Naive B cell (primary cell): ENCODE results near the gene TMEM18. TPM values are rescaled to one million over a fixed set of nuclear protein-coding genes. Genes with fewer than 3 reads are reported as not detected.

Experiments
- ATAC-seq, 2 donors: fragments of 150-1000 bp; cut with Tn5 transposase; 2 replicates each; pipeline ENCODE4 v1.10.0; 2021; ENCODE audit warnings: low read depth in 2 of 2, mild to moderate bottlenecking in 2 of 2, moderate library complexity in 2 of 2
- DNase-seq: peaks from one replicate; pipeline ENCODE4 v3.0.0; 2022
- H3K27ac Mint-ChIP-seq, 6 donors: one replicate each; pipeline ENCODE4 v1.8.0; 2020 to 2022; ENCODE audit warnings: mild to moderate bottlenecking in 6 of 6, mixed read lengths in 6 of 6, moderate library complexity in 5 of 6, inconsistent platforms in 2 of 6
- H3K27me3 Mint-ChIP-seq, 3 donors: one replicate each; pipeline ENCODE4 v1.8.0; 2021 to 2022; ENCODE audit warnings: mixed read lengths in 3 of 3, mild to moderate bottlenecking in 1 of 3
- H3K36me3 Mint-ChIP-seq, 2 donors: one replicate each; pipeline ENCODE4 v1.8.0; 2020 to 2022; ENCODE audit warnings: mixed read lengths in 2 of 2, inconsistent platforms in 1 of 2, mild to moderate bottlenecking in 1 of 2
- H3K4me1 Mint-ChIP-seq, 3 donors: one replicate each; pipeline ENCODE4 v1.8.0; 2020 to 2022; ENCODE audit warnings: mixed read lengths in 3 of 3, inconsistent platforms in 1 of 3, mild to moderate bottlenecking in 1 of 3, moderate library complexity in 1 of 3
- H3K4me3 Mint-ChIP-seq, 8 donors: one replicate each; pipeline ENCODE4 v1.8.0; 2020 to 2022; ENCODE audit warnings: mild to moderate bottlenecking in 8 of 8, mixed read lengths in 8 of 8, moderate library complexity in 8 of 8, inconsistent platforms in 2 of 8
- H3K9me3 Mint-ChIP-seq, 7 donors: one replicate each; pipeline ENCODE4 v1.8.0; 2020 to 2022; ENCODE audit warnings: mixed read lengths in 7 of 7, mild to moderate bottlenecking in 5 of 7, inconsistent platforms in 2 of 7, moderate library complexity in 1 of 7
- polyA plus RNA-seq, 6 donors: library from polyadenylated mRNA; unstranded; fragments of 300-500 nt; fragmentation: Illumina TruSeq; gene quantifications; one replicate each; pipeline ENCODE4 v1.2.3, GENCODE V29; 2021; ENCODE audit warnings: low read depth in 6 of 6

The TMEM18 gene
- polyA plus RNA-seq, 6 donors from 2014 or later = 22.2 to 40.5 (median 25.3) TPM

DNA sequence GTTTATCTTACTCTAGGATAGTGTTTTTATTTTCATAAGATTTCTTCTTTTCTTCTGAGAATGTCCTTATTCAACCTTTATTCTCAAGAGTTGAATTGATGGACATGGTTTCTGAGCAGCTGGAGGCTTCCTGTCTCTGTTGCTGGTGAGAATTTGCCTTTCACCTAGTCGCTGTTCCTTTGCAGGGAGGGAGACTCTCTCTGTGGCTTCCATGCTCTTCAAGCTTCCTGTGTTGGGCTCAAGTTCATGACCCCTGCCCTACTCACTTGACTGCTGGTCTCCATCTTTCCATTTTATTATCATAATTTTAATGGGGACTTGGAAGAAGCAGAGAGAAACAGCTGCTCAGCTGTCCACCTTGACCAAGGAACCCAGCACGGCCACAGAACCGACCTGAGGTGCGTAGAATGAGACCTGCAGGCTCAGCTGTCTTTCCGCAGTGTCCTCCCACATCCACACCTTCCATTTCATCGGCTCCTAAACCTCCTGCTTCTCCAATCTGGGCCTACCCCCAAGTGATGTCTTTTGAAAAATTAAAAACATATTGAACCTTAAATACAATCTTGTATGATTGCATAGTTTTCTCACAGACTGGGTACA, 24.2 kb downstream of the TMEM18 start:
- Mint-ChIP-seq H3K9me3 (peaks cover 0 to 1% (median 0%) of the 10 kb centered on the region in 7 donors), H3K27ac (peak overlapping the region in 1 of 6 donors; percentile 66), H3K27me3 (peaks cover 5 to 7% (median 5%) of the 10 kb centered on the region in 3 donors), H3K4me1 (no peaks in the 10 kb centered on the region), H3K36me3 (no peaks in the 10 kb centered on the region), H3K4me3 (no peak overlapping the region)
- DNase-seq = no peak
- no peak for ATAC-seq

DNA sequence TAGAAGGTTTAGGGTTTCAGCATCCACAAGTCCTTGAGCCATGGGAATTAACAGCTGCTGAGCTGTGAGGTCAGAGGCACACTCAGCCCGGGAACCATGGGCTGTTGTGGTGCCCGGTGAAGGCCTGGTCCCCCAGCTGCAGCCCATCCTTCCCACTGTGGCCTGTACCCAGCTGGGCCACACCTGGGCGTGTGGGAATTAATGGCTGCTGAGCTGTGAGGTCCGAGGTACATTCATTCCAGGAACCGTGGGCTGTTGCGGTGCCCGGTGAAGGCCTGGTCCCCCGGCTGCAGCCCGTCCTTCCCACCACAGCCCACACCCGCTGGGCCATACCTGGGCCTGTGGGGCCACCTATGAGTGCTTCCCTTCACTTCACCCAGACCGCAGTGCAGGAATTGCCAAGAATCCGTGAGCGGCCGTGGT, 25.2 kb downstream of the TMEM18 start:
- DNase-seq (no peak), ATAC-seq (no peak)
- Mint-ChIP-seq H3K27ac (no peak overlapping the region), H3K4me3 (no peak overlapping the region), H3K27me3 (peaks cover 5 to 14% (median 10%) of the 10 kb centered on the region in 3 donors), H3K9me3 (peaks cover 0 to 1% (median 0%) of the 10 kb centered on the region in 7 donors), H3K4me1 (no peaks in the 10 kb centered on the region), H3K36me3 (no peaks in the 10 kb centered on the region)

DNA sequence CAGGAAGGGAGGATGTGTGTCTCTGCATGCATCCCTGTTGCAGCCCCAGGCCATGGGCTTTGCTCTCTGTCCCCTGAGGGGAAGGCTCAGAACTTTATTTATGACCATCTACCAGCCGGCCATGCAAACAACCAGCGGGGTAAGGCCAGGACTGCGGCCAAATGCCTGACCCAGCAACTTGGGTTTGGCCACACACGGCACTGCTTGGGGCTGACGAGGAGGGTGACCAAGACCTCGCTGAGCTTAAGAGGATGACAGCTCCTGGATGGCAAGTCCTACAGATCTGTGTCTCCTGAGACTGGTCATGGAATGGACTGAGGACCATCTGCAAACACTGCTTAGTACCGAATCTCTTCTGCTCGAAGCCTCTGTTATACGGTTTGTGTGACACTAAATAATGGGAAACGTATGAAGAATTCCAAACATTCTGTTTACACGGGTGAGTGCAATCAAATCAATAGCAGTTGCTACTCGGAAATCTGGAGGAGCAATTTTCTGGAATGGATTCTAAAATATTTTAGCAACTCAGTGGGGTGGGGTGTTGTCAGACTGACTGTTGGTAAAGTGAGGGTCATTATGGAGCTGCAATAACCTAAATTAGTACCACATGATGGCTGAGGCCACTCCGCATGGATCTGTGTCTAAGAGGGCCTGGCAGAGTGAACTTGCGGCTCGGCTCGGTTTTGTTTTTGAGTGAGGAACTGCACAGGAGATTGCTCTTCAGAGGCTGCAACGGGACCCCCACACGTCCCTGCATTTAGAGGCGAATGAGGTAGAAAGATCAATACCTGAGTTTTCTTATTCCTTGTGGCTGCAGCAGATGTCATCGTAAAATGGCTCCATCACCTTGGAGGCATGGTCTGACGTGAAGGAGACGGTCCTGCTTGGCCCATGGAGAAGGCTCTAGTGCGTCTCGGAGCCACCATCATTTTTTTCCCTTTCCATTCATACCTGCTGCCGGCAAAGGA, 26.6 kb downstream of the TMEM18 start:
- DNase-seq (no peak), ATAC-seq (no peak)
- H3K27me3 Mint-ChIP-seq = peaks cover 13 to 22% (median 16%) of the 10 kb centered on the region in 3 donors
- H3K9me3 Mint-ChIP-seq = peaks cover 0 to 1% (median 0%) of the 10 kb centered on the region in 7 donors
- H3K4me3 Mint-ChIP-seq = no peak overlapping the region
- H3K27ac Mint-ChIP-seq = peak overlapping the region in 1 of 6 donors; percentile 54
- H3K4me1 Mint-ChIP-seq = no peaks in the 10 kb centered on the region
- no peaks in the 10 kb centered on the region for H3K36me3 Mint-ChIP-seq

DNA sequence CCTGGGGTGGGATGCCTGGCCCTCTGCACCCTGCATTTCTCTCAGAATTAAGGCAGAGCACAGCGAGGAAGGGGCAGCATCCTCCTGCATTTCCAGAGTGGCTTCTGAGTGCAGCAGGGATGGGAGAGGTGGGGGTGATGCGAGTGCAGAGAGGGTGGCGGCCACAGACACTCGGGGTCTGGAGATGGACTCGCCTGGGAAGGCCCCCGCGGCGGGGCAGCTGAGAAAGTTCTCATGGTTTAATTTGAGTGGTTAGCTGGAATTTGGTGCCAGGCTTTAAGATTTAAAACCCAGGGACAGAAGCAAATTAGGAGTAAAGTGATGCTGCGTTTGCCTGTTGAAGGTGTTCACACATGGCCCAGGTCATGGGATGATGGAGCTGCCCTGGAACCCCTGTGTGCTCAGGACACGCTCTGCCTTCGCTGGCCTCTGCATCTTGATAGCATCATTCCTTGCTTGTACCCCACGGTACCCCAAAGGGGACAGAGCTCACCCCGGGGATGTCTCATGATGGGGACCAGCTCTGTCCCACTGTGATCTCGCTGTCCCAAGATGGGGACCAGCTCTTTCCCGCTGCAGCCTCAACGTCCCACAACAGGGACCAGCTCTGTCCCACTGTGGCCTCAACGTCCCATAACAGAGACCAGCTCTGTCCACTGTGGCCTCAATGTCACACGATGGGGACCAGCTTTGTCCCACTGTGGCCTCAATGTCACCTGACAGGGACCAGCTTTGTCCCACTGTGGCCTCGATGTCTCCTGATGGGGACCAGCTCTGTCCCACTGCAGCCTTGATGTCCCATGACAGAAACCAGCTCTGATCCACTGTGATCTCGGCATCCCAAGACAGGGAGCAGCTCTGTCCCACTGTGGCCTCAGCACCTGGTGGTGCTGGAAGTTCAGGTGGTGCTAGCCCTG, 27.5 kb downstream of the TMEM18 start:
- Mint-ChIP-seq H3K4me3 (no peak overlapping the region), H3K9me3 (no peaks in the 10 kb centered on the region), H3K27ac (no peak overlapping the region), H3K36me3 (no peaks in the 10 kb centered on the region), H3K4me1 (no peaks in the 10 kb centered on the region), H3K27me3 (peaks cover 13 to 27% (median 16%) of the 10 kb centered on the region in 3 donors)
- DNase-seq = no peak
- ATAC-seq = no peak

DNA sequence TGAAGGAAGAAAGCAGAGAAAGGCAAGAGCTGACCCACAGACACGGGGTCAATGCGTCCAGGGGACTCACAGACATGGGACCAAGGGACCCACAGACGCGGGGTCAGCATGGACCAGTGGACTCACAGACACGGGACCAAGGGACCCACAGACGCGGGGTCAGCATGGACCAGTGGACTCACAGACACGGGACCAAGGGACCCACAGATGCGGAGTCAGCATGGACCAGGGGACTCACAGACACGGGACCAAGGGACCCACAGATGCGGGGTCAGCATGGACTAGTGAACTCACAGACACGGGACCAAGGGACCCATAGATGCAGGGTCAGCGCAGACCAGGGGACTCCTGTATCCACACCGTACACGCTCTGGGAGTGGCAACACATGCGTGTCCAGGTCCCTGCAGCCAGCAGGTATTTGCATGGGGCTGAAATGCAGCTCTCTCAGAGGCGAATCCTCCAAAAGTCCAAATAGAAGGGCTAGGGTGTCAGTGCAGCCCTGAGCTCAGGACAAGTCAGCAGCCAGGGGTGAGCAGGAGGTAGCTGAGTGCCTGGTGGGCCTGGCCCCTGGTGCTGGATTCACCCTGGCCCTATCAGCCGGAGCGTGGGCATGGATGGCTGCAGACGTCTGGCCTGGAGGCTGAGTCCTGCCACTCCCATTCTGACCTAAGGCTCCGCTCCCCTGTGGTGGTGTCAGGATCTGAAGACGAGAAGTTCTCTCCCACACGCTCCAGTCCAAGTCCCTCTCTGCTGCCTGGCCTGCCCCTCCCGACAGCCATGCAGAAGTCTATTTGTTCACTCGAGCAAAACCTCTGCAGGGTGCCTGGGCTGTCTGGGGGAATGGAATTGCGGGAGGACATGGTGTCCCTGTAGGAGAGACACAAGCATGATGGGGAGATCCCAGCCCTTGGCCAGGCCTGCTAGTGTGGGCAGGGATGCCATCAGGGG, 28.5 kb downstream of the TMEM18 start:
- H3K27ac Mint-ChIP-seq = peak overlapping the region in 1 of 6 donors; percentile 47
- H3K36me3 Mint-ChIP-seq = no peaks in the 10 kb centered on the region
- H3K27me3 Mint-ChIP-seq = peaks cover 12 to 36% (median 21%) of the 10 kb centered on the region in 3 donors
- ATAC-seq (no peak), DNase-seq (no peak)
- no peaks in the 10 kb centered on the region for H3K9me3 Mint-ChIP-seq
- H3K4me1 Mint-ChIP-seq = no peaks in the 10 kb centered on the region
- no peak overlapping the region for H3K4me3 Mint-ChIP-seq

DNA sequence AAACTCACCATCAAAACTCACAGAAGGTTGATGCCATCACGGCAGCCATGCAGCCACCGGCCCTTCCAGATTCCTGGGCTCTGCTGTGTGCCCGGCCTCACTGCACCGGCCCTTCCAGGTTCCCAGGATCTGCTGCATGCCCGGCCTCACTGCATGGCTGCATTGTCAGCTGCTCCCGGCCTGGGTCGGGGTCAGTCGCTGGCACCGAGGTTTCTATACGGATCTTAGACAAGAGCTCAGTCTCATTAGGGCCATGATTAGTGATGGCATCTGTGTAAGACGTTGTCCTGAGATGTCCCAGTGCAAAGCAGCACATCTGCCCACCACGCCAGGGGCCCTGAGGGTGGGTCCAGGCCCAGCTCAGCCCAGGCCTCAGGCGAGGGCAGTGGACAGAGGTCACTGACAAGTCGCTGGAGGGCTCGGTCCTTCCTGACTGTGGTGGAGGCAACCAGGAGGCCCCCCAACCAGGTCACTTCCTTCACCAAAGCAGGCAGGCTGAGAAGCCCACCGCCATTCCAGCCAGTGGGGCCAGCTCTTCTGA, 29.4 kb downstream of the TMEM18 start:
- Mint-ChIP-seq H3K9me3 (no peaks in the 10 kb centered on the region), H3K36me3 (no peaks in the 10 kb centered on the region), H3K27me3 (peaks cover 12 to 41% (median 19%) of the 10 kb centered on the region in 3 donors), H3K4me1 (no peaks in the 10 kb centered on the region), H3K4me3 (no peak overlapping the region), H3K27ac (no peak overlapping the region)
- no peak for DNase-seq
- no peak for ATAC-seq

DNA sequence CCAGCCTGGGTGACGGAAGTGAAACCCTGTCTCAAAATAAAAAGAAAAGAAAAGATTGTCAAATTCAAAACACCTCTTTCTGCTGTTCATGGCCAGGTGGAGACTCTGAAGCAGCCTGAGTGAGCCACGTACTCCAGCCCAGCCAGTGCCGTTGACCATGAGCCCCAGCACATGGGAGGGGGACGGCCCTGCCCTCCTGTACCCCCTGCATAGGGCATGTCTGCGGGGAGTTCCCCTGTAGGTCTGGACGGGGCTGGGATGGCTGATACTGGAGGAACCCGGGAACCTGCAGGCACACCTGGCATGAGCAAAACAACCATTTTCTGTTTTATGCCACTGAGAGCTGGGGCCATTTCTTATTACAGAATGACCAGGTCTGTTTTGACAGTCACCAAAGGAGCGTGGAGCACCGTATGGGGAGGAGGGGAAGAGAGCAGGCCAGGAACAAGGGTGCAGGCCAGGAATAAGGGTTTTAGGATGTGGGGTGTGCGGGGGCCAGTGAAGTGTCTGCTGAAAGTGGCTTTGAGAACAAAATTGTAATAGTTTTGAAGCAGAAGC, 30.1 kb downstream of the TMEM18 start:
- Mint-ChIP-seq H3K36me3 (no peaks in the 10 kb centered on the region), H3K4me1 (no peaks in the 10 kb centered on the region), H3K9me3 (no peaks in the 10 kb centered on the region), H3K27ac (no peak overlapping the region), H3K4me3 (no peak overlapping the region), H3K27me3 (peaks cover 12 to 41% (median 19%) of the 10 kb centered on the region in 3 donors)
- ATAC-seq (no peak), DNase-seq (no peak)

DNA sequence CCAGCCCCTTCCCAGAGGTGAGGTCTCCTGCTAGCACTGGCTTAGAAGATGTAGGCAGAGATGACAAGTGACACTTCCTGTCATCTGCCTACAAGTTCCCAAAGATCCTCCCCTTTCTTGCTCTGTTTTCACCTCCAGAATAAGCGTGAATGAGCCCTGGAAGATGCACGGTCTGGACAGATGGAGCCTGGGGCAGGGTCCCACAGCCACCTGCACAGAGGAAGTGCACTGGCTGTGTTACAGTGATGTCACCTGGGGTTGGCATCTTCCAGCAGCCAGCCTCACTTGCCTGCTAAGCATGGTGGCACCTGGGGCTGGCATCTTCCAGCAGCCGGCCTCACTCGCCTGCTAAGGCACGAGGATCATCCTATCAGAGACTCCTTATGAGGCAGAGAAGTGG, 32.3 kb downstream of the TMEM18 start:
- ATAC-seq (no peak), DNase-seq (no peak)
- H3K9me3 Mint-ChIP-seq = no peaks in the 10 kb centered on the region
- no peak overlapping the region for H3K27ac Mint-ChIP-seq
- H3K27me3 Mint-ChIP-seq = peaks cover 12 to 34% (median 19%) of the 10 kb centered on the region in 3 donors
- H3K36me3 Mint-ChIP-seq = no peaks in the 10 kb centered on the region
- H3K4me3 Mint-ChIP-seq = no peak overlapping the region
- no peaks in the 10 kb centered on the region for H3K4me1 Mint-ChIP-seq

DNA sequence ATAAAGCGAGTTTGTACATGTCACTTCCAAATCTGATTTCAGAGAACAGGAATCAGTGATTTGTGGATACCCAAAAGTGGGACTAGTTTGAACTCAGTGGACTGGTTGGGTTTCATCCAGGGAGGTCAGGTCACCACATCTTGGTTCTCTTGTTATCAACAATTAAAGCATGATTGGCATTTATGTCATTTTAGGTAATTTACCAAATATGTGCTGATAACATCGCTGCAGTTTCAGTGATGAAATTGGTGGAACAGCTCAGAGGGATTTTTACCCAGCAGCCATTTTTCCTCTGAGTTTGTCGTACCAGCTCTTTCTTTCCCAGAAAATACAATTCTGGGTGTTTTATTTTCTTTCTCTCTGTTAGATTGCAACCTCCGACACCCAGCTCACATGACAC, 33.4 kb downstream of the TMEM18 start:
- no peak for ATAC-seq
- Mint-ChIP-seq H3K27me3 (peaks cover 12 to 34% (median 19%) of the 10 kb centered on the region in 3 donors), H3K4me3 (no peak overlapping the region), H3K9me3 (no peaks in the 10 kb centered on the region), H3K36me3 (no peaks in the 10 kb centered on the region), H3K27ac (no peak overlapping the region), H3K4me1 (no peaks in the 10 kb centered on the region)
- DNase-seq = no peak

DNA sequence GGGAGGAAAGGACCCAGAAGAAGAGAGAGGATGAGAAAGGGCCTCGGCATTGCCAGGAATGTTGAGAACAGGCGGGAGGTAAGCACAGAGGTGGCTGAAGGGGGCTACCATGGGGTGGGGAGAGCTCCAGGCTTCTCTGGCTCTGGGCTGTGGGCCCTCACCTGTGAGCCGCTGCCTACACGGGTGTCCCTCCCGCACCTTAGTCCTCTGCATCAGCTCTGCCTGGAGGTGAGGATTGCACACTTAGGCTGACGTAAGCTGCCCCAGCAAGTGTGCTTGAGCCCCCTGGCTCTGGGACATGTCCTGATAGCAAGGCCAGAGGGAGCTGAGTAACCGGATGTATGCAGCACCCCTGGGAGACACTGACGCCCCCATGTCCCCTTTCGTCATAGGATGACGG, 33.9 kb downstream of the TMEM18 start:
- no peak for DNase-seq
- Mint-ChIP-seq H3K4me3 (no peak overlapping the region), H3K27me3 (peaks cover 12 to 34% (median 19%) of the 10 kb centered on the region in 3 donors), H3K9me3 (no peaks in the 10 kb centered on the region), H3K36me3 (no peaks in the 10 kb centered on the region), H3K27ac (no peak overlapping the region), H3K4me1 (no peaks in the 10 kb centered on the region)
- ATAC-seq = no peak

DNA sequence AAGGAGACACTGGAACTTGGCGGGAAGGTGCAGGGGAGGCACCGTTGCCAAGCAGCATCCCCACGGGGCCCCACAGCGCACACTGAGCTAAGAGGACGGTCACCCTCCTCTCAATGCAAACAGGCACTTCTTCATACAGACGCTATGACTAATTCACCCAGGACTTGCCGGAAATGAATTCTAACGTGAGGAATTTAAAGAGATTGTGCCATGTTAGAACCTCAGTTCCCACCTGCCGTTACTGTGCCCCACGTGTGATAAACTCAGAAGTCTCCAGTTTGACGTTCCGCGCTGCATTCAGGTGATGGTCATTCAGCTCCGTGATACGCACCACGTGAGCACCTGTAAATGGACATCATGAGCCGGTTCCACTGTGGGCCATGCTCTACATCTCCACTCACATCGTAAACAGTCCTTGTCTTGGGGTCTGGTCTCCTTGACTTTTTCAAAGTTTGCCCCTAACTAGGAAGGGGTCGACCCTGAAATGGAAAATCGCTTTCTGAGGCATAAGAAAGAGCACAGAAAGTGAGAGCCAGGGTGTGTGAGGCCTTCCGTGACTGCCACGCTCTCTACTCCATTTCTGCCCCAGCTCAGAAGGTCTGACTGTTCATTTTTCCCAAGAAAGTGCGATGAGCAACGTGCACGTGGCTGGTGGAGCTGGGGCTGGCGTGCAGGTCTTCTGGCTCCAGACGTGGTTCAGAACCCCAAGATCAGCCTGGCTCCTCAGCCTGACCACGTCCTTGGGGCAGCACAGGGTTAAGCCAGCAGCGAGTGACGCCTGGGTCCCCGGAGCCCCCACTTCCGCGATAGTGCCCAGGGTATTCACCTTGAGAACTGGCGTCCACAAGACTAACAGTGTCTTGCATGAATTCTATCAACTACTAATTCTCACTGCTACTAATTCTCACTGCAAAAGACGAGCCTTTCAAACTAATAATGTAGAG, 35.1 kb downstream of the TMEM18 start:
- Mint-ChIP-seq H3K27me3 (peaks cover 13 to 36% (median 16%) of the 10 kb centered on the region in 3 donors), H3K36me3 (no peaks in the 10 kb centered on the region), H3K27ac (no peak overlapping the region), H3K9me3 (no peaks in the 10 kb centered on the region), H3K4me1 (peaks cover 0 to 2% (median 0%) of the 10 kb centered on the region in 3 donors), H3K4me3 (no peak overlapping the region)
- DNase-seq (no peak), ATAC-seq (no peak)
